ENCODE measurements around the gene LRRC15.

LRRC15 gene

GRCh38 chr3:194324823-194325327, 44.7 kb downstream of the LRRC15 start:
- Mint-ChIP-seq H3K27me3 (no peaks in the 10 kb centered on the region), H3K27ac (ENCODE audit: low read depth) (no peak overlapping the region)

GRCh38 chr3:194323785-194324735, 45.5 kb downstream of the LRRC15 start:
- Mint-ChIP-seq H3K27ac (ENCODE audit: low read depth) (no peak overlapping the region), H3K9me3 (peaks cover 5% of the 10 kb centered on the region), H3K27me3 (peaks cover 7% of the 10 kb centered on the region), H3K4me1 (no peaks in the 10 kb centered on the region), H3K36me3 (ENCODE audit: insufficient read depth) (peaks cover 5% of the 10 kb centered on the region), H3K4me3 (no peak overlapping the region)
- DNase-seq (ENCODE audit: low spot score in 2 of 2) (no peak), ATAC-seq (replicated peaks; ENCODE audit: extremely low read depth, poor library complexity, severe bottlenecking) (peak; percentile 70)

More at GRCh38 chr3:194324823-194325327, 44.7 kb downstream of the LRRC15 start:
- Mint-ChIP-seq H3K4me3 (no peak overlapping the region), H3K36me3 (ENCODE audit: insufficient read depth) (peaks cover 5% of the 10 kb centered on the region), H3K4me1 (no peaks in the 10 kb centered on the region), H3K9me3 (no peaks in the 10 kb centered on the region)
- DNase-seq (ENCODE audit: low spot score in 2 of 2) = no peak
- no peak for ATAC-seq (replicated peaks; ENCODE audit: extremely low read depth, poor library complexity, severe bottlenecking)

GRCh38 chr3:194322678-194323211, 46.8 kb downstream of the LRRC15 start:
- H3K36me3 Mint-ChIP-seq (ENCODE audit: insufficient read depth) = no peaks in the 10 kb centered on the region
- peaks cover 9% of the 10 kb centered on the region for H3K9me3 Mint-ChIP-seq
- no peak overlapping the region for H3K4me3 Mint-ChIP-seq
- ATAC-seq (replicated peaks; ENCODE audit: extremely low read depth, poor library complexity, severe bottlenecking) (no peak), DNase-seq (ENCODE audit: low spot score in 2 of 2) (no peak)
- no peak overlapping the region for H3K27ac Mint-ChIP-seq (ENCODE audit: low read depth)
- peaks cover 21% of the 10 kb centered on the region for H3K27me3 Mint-ChIP-seq
- H3K4me1 Mint-ChIP-seq = no peaks in the 10 kb centered on the region

GRCh38 chr3:194321693-194322640, 47.6 kb downstream of the LRRC15 start:
- Mint-ChIP-seq H3K27me3 (peaks cover 28% of the 10 kb centered on the region), H3K36me3 (ENCODE audit: insufficient read depth) (no peaks in the 10 kb centered on the region), H3K4me3 (no peak overlapping the region), H3K4me1 (no peaks in the 10 kb centered on the region), H3K27ac (ENCODE audit: low read depth) (peak overlapping the region; percentile 14), H3K9me3 (peaks cover 9% of the 10 kb centered on the region)
- ATAC-seq (replicated peaks; ENCODE audit: extremely low read depth, poor library complexity, severe bottlenecking) = no peak
- DNase-seq (ENCODE audit: low spot score in 2 of 2) = no peak

GRCh38 chr3:194320744-194321243, 48.7 kb downstream of the LRRC15 start:
- peaks cover 38% of the 10 kb centered on the region for H3K27me3 Mint-ChIP-seq

GRCh38 chr3:194320100-194320499, 49.4 kb downstream of the LRRC15 start:
- DNase-seq (ENCODE audit: low spot score in 2 of 2) (no peak), ATAC-seq (replicated peaks; ENCODE audit: extremely low read depth, poor library complexity, severe bottlenecking) (no peak)
- Mint-ChIP-seq H3K9me3 (peaks cover 9% of the 10 kb centered on the region), H3K27me3 (peaks cover 43% of the 10 kb centered on the region), H3K27ac (ENCODE audit: low read depth) (no peak overlapping the region), H3K4me1 (peaks cover 3% of the 10 kb centered on the region), H3K4me3 (no peak overlapping the region), H3K36me3 (ENCODE audit: insufficient read depth) (peaks cover 3% of the 10 kb centered on the region)

More at GRCh38 chr3:194320744-194321243, 48.7 kb downstream of the LRRC15 start:
- Mint-ChIP-seq H3K9me3 (peaks cover 9% of the 10 kb centered on the region), H3K36me3 (ENCODE audit: insufficient read depth) (peaks cover 3% of the 10 kb centered on the region), H3K27ac (ENCODE audit: low read depth) (no peak overlapping the region), H3K4me3 (no peak overlapping the region), H3K4me1 (no peaks in the 10 kb centered on the region)
- ATAC-seq (replicated peaks; ENCODE audit: extremely low read depth, poor library complexity, severe bottlenecking) (no peak), DNase-seq (ENCODE audit: low spot score in 2 of 2) (no peak)

- peaks cover 9% of the 10 kb centered on the region for H3K9me3 Mint-ChIP-seq
- H3K27ac Mint-ChIP-seq (ENCODE audit: low read depth) = no peak overlapping the region
- no peak overlapping the region for H3K4me3 Mint-ChIP-seq
- peaks cover 49% of the 10 kb centered on the region for H3K27me3 Mint-ChIP-seq
- peaks cover 3% of the 10 kb centered on the region for H3K36me3 Mint-ChIP-seq (ENCODE audit: insufficient read depth)
- DNase-seq (ENCODE audit: low spot score in 2 of 2) = no peak
- no peak for ATAC-seq (replicated peaks; ENCODE audit: extremely low read depth, poor library complexity, severe bottlenecking)
- peaks cover 6% of the 10 kb centered on the region for H3K4me1 Mint-ChIP-seq
These were observed 50.9 kb downstream of the LRRC15 start for GRCh38 chr3:194318511-194319161.

- ATAC-seq (replicated peaks; ENCODE audit: extremely low read depth, poor library complexity, severe bottlenecking) (no peak), DNase-seq (ENCODE audit: low spot score in 2 of 2) (no peak)
- H3K4me3 Mint-ChIP-seq = peak overlapping the region; percentile 4
- peaks cover 9% of the 10 kb centered on the region for H3K9me3 Mint-ChIP-seq
- peaks cover 3% of the 10 kb centered on the region for H3K36me3 Mint-ChIP-seq (ENCODE audit: insufficient read depth)
- H3K27ac Mint-ChIP-seq (ENCODE audit: low read depth) = no peak overlapping the region
- peaks cover 6% of the 10 kb centered on the region for H3K4me1 Mint-ChIP-seq
- peaks cover 59% of the 10 kb centered on the region for H3K27me3 Mint-ChIP-seq
These were observed 52.6 kb downstream of the LRRC15 start for GRCh38 chr3:194316918-194317317.

GRCh38 chr3:194315965-194316361, 53.6 kb downstream of the LRRC15 start:
- Mint-ChIP-seq H3K4me1 (peaks cover 6% of the 10 kb centered on the region), H3K36me3 (ENCODE audit: insufficient read depth) (peaks cover 3% of the 10 kb centered on the region), H3K27me3 (peaks cover 63% of the 10 kb centered on the region), H3K27ac (ENCODE audit: low read depth) (no peak overlapping the region), H3K4me3 (peak overlapping the region; percentile 4), H3K9me3 (peaks cover 9% of the 10 kb centered on the region)
- peak; percentile 23 for ATAC-seq (replicated peaks; ENCODE audit: extremely low read depth, poor library complexity, severe bottlenecking)
- DNase-seq (ENCODE audit: low spot score in 2 of 2) = no peak

- ATAC-seq (replicated peaks; ENCODE audit: extremely low read depth, poor library complexity, severe bottlenecking) = peak; percentile 82
- Mint-ChIP-seq H3K27me3 (peaks cover 63% of the 10 kb centered on the region), H3K36me3 (ENCODE audit: insufficient read depth) (peaks cover 3% of the 10 kb centered on the region), H3K9me3 (peaks cover 9% of the 10 kb centered on the region), H3K4me3 (peak overlapping the region; percentile 73), H3K4me1 (peaks cover 6% of the 10 kb centered on the region), H3K27ac (ENCODE audit: low read depth) (no peak overlapping the region)
- DNase-seq (ENCODE audit: low spot score in 2 of 2) = peak; percentile 67 to 79
These were observed 54.2 kb downstream of the LRRC15 start for GRCh38 chr3:194315088-194315964.

Measured in central memory CD8-positive, alpha-beta T cell (primary cell).